CD4-positive, alpha-beta T cell (primary cell): ENCODE data around the gene MAP1LC3A. TPM values are rescaled to one million over a fixed set of nuclear protein-coding genes. Genes with fewer than 3 reads are reported as not detected.
A peak's percentile ranks its signal among the peaks of the same experiment; 100 is the strongest.

Source experiments
- ATAC-seq: fragments of 200-7000 bp; cut with Tn5 transposase; one replicate; pipeline ENCODE4 v1.10.0; 2022; ENCODE audit warnings: mild to moderate bottlenecking; ENCODE audit not compliant: poor library complexity
- CTCF ChIA-PET: fragments of 350-600 bp; sonication (Branson Sonifier 250); formaldehyde crosslinking; loops from one replicate; lab custom pipeline; 2021; ENCODE audit warnings: antibody characterized with exemption, inconsistent platforms; lab: Charles Lee
- POLR2A ChIA-PET: fragments of 350-600 bp; sonication (Branson Sonifier 250); formaldehyde crosslinking; loops from one replicate; lab custom pipeline; 2021; ENCODE audit warnings: antibody characterized with exemption, inconsistent platforms; lab: Charles Lee
- DNase-seq, 14 experiments: peaks; one replicate each; pipeline ENCODE4 v3.0.0-alpha.2; 2013 to 2020; ENCODE audit warnings: mixed read lengths in 2 of 14
- H3K27ac ChIP-seq, 2 donors: one replicate each; pipeline versions ENCODE4 v1.5.1 to v1.7.0; 2013; ENCODE audit warnings: low read length in 2 of 2, low read depth in 1 of 2, mild to moderate bottlenecking in 1 of 2
- H3K27me3 ChIP-seq, 2 experiments: 1 replicate in 1 of 2; 2 replicates in 1 of 2; pipeline versions ENCODE4 v1.6.1 to v1.7.0; 2013; ENCODE audit warnings: low read length in 2 of 2, control low read depth in 1 of 2, mild to moderate bottlenecking in 1 of 2, moderate library complexity in 1 of 2; ENCODE audit not compliant: insufficient read depth in 2 of 2, control insufficient read depth in 1 of 2
- H3K36me3 ChIP-seq: one replicate; pipeline ENCODE4 v1.6.1; 2013; ENCODE audit warnings: low read length, control low read depth; ENCODE audit not compliant: insufficient read depth
- H3K4me1 ChIP-seq: one replicate; pipeline ENCODE4 v1.6.1; 2013; ENCODE audit warnings: low read length, control low read depth; ENCODE audit not compliant: insufficient read depth
- H3K4me3 ChIP-seq: one replicate; pipeline ENCODE4 v1.5.1; 2013; ENCODE audit warnings: mild to moderate bottlenecking, low read length, moderate library complexity
- H3K9me3 ChIP-seq, 2 experiments: 1 replicate in 1 of 2; 2 replicates in 1 of 2; pipeline versions ENCODE4 v1.6.1 to v1.7.0; 2013; ENCODE audit warnings: low read length in 2 of 2, mild to moderate bottlenecking in 2 of 2, control low read depth in 1 of 2, moderate library complexity in 1 of 2; ENCODE audit not compliant: control insufficient read depth in 1 of 2, insufficient read depth in 1 of 2
- H3K27ac Mint-ChIP-seq: one replicate; pipeline ENCODE4 v1.8.0; 2020; ENCODE audit warnings: mixed read lengths
- H3K27me3 Mint-ChIP-seq: one replicate; pipeline ENCODE4 v1.8.0; 2021; ENCODE audit warnings: mixed read lengths
- H3K36me3 Mint-ChIP-seq: one replicate; pipeline ENCODE4 v1.8.0; 2021; ENCODE audit warnings: low read depth, mixed read lengths
- H3K4me1 Mint-ChIP-seq: one replicate; pipeline ENCODE4 v1.8.0; 2021; ENCODE audit warnings: low read depth, mixed read lengths
- H3K4me3 Mint-ChIP-seq: one replicate; pipeline ENCODE4 v1.8.0; 2020; ENCODE audit warnings: mild to moderate bottlenecking, mixed read lengths
- H3K9me3 Mint-ChIP-seq: one replicate; pipeline ENCODE4 v1.8.0; 2020; ENCODE audit warnings: mixed read lengths
- intact Hi-C, 2 experiments: fragments of 100-400 bp; cut with DNase I in 1 of 2; cut with micrococcal nuclease in 1 of 2; formaldehyde crosslinking; loops; one replicate each; pipeline versions ENCODE4 v1.15.1 to v1.9.0; 2023 to 2025; cut with DNase I, micrococcal nuclease
- total RNA-seq, 174 experiments: library from RNA in 2 of 174; stranded (reverse) in 2 of 174; gene quantifications; one replicate each; pipeline ENCODE4 v1.2.3 and lab custom pipeline; 2021 to 2026
- TF ChIP-seq, protein P1 (sequence below): fragments of 200-600 bp; IDR thresholded peaks from one replicate; pipeline ENCODE4 v1.8.0; 2022; ENCODE audit warnings: antibody characterized with exemption, mild to moderate bottlenecking

The MAP1LC3A gene
- total RNA-seq, 2 experiments from 2014 or later = 17.5 to 17.7 TPM

- Histone ChIP-seq H3K4me1 (peaks cover 22% of the 10 kb centered on the region), H3K9me3 (no peaks in the 10 kb centered on the region), H3K27me3 (no peaks in the 10 kb centered on the region), H3K27ac (no peak overlapping the region), H3K36me3 (peaks cover 35% of the 10 kb centered on the region), H3K4me3 (no peak overlapping the region)
- TF ChIP-seq, protein P1, sequence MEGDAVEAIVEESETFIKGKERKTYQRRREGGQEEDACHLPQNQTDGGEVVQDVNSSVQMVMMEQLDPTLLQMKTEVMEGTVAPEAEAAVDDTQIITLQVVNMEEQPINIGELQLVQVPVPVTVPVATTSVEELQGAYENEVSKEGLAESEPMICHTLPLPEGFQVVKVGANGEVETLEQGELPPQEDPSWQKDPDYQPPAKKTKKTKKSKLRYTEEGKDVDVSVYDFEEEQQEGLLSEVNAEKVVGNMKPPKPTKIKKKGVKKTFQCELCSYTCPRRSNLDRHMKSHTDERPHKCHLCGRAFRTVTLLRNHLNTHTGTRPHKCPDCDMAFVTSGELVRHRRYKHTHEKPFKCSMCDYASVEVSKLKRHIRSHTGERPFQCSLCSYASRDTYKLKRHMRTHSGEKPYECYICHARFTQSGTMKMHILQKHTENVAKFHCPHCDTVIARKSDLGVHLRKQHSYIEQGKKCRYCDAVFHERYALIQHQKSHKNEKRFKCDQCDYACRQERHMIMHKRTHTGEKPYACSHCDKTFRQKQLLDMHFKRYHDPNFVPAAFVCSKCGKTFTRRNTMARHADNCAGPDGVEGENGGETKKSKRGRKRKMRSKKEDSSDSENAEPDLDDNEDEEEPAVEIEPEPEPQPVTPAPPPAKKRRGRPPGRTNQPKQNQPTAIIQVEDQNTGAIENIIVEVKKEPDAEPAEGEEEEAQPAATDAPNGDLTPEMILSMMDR = peak; percentile 52
- DNase-seq (peak; percentile 26 to 73 (median 44)), ATAC-seq (peak; percentile 95)
- H3K27ac Mint-ChIP-seq = peak overlapping the region; percentile 12
- H3K36me3 Mint-ChIP-seq = peaks cover 60% of the 10 kb centered on the region
- H3K4me1 Mint-ChIP-seq = peaks cover 59% of the 10 kb centered on the region
- intact Hi-C loops = loop anchor here (1.0 to 5.0 kb wide), 3 partner anchors 66 to 211 kb away; no protein-coding TSS in a partner anchor
- no peaks in the 10 kb centered on the region for H3K9me3 Mint-ChIP-seq
- POLR2A ChIA-PET = interaction anchor here (0.6 to 1.0 kb wide), 2 partner anchors 211 to 1604 kb away, joined by 3 to 4 read pairs; no protein-coding TSS in a partner anchor
- H3K27me3 Mint-ChIP-seq = no peaks in the 10 kb centered on the region
- CTCF ChIA-PET = interaction anchor here (1.2 to 4.6 kb wide), 4 partner anchors 9 to 211 kb away, joined by 4 to 38 read pairs (median 4); no protein-coding TSS in a partner anchor
- H3K4me3 Mint-ChIP-seq = no peak overlapping the region
Measured at GRCh38 chr20:34522969-34523871, 35.3 kb upstream of the MAP1LC3A start.

DNA sequence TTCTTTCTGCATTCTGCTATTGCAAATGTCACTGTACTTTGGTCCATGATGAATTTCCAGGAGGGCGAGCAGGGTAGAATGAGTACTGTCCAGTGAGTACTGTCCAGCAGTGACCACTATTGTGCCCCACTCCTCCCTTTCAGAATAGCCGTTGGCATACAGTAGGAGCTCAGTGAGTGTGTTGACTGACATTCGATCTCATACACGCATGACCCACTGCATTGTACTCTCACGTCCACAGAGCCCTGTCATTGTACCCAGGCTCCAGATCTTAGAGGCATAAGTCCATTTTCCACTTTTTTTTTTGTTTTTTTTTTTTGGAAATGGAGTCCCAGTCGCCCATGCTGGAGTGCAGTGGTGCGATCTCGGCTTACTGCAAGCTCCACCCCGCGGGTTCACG lies 34.1 kb upstream of the MAP1LC3A start:
- DNase-seq (no peak), ATAC-seq (no peak)
- H3K4me1 ChIP-seq = peaks cover 12% of the 10 kb centered on the region
- no peak overlapping the region for H3K4me3 ChIP-seq
- H3K36me3 ChIP-seq = peaks cover 41% of the 10 kb centered on the region
- no peaks in the 10 kb centered on the region for H3K9me3 ChIP-seq
- no peaks in the 10 kb centered on the region for H3K27me3 ChIP-seq
- POLR2A ChIA-PET = no interaction called here
- no peak overlapping the region for H3K27ac Mint-ChIP-seq
- no peak overlapping the region for H3K27ac ChIP-seq
- H3K4me3 Mint-ChIP-seq = no peak overlapping the region
- H3K4me1 Mint-ChIP-seq = peaks cover 49% of the 10 kb centered on the region
- intact Hi-C loops = loop anchor here in 1 of 2 experiments (5.0 kb wide), 1 partner anchor 67 kb away; no protein-coding TSS in a partner anchor
- H3K36me3 Mint-ChIP-seq = peaks cover 70% of the 10 kb centered on the region
- CTCF ChIA-PET = interaction anchor here (0.6 to 4.6 kb wide), 5 partner anchors 9 to 616 kb away, joined by 3 to 38 read pairs (median 3); partner anchors contain the start of gene AHCY
- no peaks in the 10 kb centered on the region for H3K27me3 Mint-ChIP-seq
- no peaks in the 10 kb centered on the region for H3K9me3 Mint-ChIP-seq
- TF ChIP-seq, protein P1 = no peak

- Mint-ChIP-seq H3K9me3 (no peaks in the 10 kb centered on the region), H3K27ac (no peak overlapping the region), H3K4me1 (peaks cover 40% of the 10 kb centered on the region), H3K4me3 (no peak overlapping the region), H3K36me3 (peaks cover 69% of the 10 kb centered on the region), H3K27me3 (no peaks in the 10 kb centered on the region)
- no peaks in the 10 kb centered on the region for H3K9me3 ChIP-seq
- peaks cover 18% of the 10 kb centered on the region for H3K4me1 ChIP-seq
- ChIA-PET CTCF (interaction anchor here (4.6 kb wide), 1 partner anchor 213 kb away, joined by 38 read pairs; no protein-coding TSS in a partner anchor), POLR2A (no interaction called here)
- H3K36me3 ChIP-seq = peaks cover 44% of the 10 kb centered on the region
- intact Hi-C loops = no loop called here
- no peak overlapping the region for H3K4me3 ChIP-seq
- DNase-seq (no peak), ATAC-seq (no peak)
- no peaks in the 10 kb centered on the region for H3K27me3 ChIP-seq
- H3K27ac ChIP-seq = no peak overlapping the region
- TF ChIP-seq, protein P1 = no peak
Measured at GRCh38 chr20:34525342-34525708, 33.2 kb upstream of the MAP1LC3A start.
